ENCODE data around the gene PSMB9.
A peak's percentile ranks its signal among the peaks of the same experiment; 100 is the strongest.
"Not testable (repeated sequence)": the region's sequence is repeated elsewhere in the genome, so short reads cannot be mapped to it uniquely, and the experiment has no call there.

Gene PSMB9

DNA sequence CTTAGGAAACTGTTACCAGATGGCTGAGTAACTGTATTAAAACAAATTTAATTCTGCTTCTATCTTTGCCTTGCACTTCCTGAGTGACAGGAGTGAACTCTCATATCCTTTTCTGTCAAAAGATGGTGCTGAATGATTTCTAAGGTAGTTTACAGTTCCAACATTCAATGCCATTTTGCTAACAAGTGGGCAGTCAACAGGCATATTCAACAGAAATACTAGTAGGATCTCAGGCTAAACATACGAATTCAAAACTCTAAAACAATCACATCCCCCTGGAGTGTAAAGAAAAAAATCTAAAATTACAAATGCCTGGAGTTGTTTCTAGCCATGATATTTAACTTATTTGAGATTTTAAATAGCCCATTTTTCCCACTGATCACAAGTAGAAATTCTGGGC is 6.7 kb downstream of the PSMB9 start:
- DNase-seq (ENCODE audit: low read depth, low spot score): no peak

DNA sequence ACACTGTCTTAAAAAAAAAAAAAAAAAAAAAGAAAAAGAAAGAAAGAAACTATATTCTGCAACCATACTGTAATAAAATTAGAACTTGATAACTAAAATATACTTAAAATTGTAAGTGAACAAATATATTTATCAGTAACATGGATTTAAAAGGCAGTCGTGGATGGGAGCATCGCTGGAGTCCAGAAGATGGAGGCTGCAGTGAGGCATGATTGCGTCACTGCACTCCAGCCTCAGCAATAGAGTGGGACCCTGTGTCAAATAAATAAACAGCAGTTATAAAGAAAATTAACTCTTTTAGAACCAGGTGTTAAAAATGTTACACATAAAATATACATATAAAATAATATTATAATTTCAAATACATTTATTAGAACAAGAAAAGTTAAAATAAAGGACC is 8.7 kb downstream of the PSMB9 start:
- DNase-seq (ENCODE audit: low read depth, low spot score): no peak

- DNase-seq (ENCODE audit: low read depth, low spot score): no peak
Observed at GRCh38 chr6:32865724-32866443, 11.9 kb downstream of the PSMB9 start.

DNA sequence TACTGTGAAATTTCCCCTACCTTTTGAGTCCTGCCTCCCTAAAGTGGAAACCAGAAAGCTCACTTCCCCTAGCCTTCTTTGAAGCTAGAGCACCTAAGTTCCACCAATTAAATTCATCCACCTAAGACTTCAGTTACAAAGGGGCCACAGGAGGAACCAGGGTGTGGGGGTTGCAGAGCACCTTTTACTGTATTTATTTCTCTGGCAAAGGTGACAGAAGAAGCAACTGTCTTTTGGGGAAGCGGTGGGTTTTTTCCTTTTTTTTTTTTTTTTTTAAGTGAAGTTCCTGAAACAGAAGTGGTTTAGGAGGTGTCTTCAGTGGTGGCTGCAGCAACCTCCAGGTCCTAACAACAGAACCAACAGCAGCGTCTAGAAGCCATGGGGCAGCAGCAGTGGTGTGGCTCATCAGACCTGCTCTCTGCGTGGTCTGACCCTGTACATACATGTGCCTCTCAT is 13.1 kb downstream of the PSMB9 start:
- no peak for DNase-seq (ENCODE audit: low read depth, low spot score)

GRCh38 chr6:32867554-32868256 is 13.7 kb downstream of the PSMB9 start:
- no peak for DNase-seq (ENCODE audit: low read depth, low spot score)

GRCh38 chr6:32868257-32868788 is 14.3 kb downstream of the PSMB9 start:
- no peak for DNase-seq (ENCODE audit: low read depth, low spot score)

DNA sequence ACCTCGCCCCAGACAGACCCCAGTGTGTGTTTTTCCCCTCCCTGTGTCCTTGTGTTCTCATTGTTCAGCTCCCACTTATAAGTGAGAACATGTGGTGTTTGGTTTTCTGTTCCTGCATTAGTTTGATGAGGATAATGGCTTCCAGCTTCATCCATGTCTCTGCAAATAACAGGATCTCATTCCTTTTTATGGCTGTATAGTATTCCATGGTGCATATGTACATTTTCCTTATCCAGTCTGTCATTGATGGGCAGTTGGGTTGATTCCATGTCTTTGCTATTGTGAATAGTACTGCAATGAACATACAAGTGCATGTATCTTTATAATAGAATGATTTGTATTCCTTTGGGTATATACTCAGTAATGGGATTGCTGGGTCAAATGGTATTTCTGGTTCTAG is 20.0 kb downstream of the PSMB9 start:
- not testable (repeated sequence) for DNase-seq (ENCODE audit: low read depth, low spot score)

DNA sequence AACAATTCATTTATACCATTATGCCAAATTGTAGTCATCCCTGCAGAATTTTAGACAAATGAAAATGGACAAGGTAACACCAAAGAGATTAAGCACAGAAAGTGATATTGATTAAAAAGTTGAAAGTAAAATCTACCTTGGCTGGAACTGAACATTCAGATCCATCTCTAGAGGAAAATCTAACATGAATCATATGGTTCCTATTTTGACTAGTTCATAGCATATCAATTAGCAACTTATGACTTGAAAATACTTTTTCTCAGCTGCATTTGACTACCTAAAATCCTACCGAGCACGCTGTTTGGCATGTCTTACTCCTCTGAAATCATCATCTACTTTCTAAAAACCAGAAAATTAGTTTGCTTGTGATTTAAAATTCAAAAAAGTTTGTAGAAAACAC is 22.6 kb downstream of the PSMB9 start:
- no peak for DNase-seq (ENCODE audit: low read depth, low spot score)

GRCh38 chr6:32879691-32880090 is 25.7 kb downstream of the PSMB9 start:
- no peak for DNase-seq (ENCODE audit: low read depth, low spot score)

- DNase-seq (ENCODE audit: low read depth, low spot score): not testable (repeated sequence)
Observed at GRCh38 chr6:32880962-32881361, 27.0 kb downstream of the PSMB9 start.

DNA sequence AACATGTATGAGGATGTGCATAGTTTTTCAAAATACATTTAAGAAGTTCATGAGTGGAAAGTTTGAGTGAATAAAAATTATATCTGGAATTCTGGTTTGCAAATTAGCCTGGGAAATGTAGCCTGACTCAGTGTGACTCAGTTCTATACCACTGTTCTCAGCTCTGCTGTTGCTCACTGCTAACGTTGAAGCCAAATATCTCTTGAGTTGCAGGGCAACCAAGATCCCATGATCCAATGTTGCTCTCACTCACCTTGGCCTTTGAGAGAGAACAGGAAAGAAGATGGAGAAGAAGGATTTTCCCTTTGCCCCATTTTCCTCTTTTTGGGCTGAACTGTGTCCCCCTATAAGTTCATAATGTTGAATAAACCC is 28.9 kb downstream of the PSMB9 start:
- no peak for DNase-seq (ENCODE audit: low read depth, low spot score)

DNA sequence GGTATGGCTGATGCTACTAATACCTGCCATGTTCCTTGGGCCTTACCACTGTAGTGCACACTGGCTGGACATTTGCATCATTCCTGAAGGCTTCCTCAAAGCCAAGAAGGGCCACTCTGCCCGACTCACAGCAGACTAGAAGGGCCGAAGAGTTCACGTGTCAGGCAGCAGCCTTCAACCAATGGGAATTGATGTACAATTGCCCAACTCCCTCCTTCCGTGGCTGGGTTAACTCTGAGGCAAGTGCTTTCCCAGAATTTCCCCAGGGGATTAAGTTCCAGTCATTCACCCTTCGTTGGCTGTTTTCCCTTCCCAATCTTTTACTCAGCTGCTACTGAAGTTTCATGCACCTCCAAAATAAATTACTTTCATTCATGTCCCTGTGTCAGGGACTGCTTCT is 29.8 kb downstream of the PSMB9 start:
- no peak for DNase-seq (ENCODE audit: low read depth, low spot score)

- DNase-seq (ENCODE audit: low read depth, low spot score): peak; percentile 50
Observed at GRCh38 chr6:32885698-32886286, 31.8 kb downstream of the PSMB9 start.

DNA sequence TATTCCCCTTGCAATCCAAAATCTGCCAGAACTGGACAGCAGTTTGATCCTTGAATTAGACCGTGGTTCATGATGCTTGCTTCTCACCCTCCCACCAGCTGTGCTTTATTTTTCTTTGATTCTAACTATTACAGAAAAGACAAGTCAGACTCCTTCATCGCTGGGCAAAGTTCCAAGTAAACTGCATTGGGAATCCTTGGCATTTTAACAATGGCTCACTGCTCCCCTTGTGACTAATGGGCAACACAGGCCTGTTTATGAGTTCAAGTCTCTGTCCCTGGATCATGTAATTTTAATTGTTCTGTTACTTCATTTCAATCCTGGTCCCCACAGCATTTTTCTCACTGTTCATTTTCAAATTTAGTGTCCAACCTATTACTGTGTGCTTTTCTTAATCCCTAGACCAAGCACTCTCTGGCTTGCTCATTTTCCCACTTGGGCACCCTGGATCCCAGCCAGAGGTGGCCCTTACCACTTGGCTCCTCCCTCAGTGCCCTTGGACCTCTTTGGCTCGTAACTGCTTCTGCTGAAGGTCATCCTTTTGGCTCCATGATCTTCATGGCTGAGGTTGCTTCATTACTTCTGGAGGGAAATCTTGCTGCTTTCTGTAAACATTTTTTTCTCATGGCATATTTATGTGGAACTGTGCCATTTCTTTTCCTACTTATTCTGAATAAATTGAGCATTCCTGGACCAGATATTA is 32.8 kb downstream of the PSMB9 start:
- peak; percentile 73 for DNase-seq (ENCODE audit: low read depth, low spot score)

DNA sequence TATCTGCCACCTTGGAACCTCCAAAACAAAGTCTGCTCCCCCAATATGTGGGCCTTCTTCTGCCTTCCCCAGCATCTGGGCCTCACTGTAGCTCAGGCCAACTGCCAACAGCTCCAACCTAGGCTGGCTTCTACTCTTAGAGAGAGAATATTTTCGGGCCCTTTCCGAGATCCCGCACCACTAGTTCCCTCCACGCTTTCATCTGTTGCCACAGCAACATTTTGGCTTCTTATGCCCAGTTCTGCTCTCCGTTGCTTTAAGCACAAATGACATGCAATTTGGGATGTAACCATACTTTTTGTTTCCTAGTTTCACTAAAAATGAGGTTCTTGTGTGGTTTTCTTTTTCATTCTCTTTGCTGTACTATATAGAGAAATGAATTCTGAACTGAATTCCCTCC is 33.6 kb downstream of the PSMB9 start:
- DNase-seq (ENCODE audit: low read depth, low spot score): no peak

GRCh38 chr6:32888576-32888975 is 34.6 kb downstream of the PSMB9 start:
- DNase-seq (ENCODE audit: low read depth, low spot score): no peak

- no peak for DNase-seq (ENCODE audit: low read depth, low spot score)
Observed at GRCh38 chr6:32889533-32889932, 35.5 kb downstream of the PSMB9 start.

- DNase-seq (ENCODE audit: low read depth, low spot score): no peak
Observed at GRCh38 chr6:32890831-32891230, 36.8 kb downstream of the PSMB9 start.

DNA sequence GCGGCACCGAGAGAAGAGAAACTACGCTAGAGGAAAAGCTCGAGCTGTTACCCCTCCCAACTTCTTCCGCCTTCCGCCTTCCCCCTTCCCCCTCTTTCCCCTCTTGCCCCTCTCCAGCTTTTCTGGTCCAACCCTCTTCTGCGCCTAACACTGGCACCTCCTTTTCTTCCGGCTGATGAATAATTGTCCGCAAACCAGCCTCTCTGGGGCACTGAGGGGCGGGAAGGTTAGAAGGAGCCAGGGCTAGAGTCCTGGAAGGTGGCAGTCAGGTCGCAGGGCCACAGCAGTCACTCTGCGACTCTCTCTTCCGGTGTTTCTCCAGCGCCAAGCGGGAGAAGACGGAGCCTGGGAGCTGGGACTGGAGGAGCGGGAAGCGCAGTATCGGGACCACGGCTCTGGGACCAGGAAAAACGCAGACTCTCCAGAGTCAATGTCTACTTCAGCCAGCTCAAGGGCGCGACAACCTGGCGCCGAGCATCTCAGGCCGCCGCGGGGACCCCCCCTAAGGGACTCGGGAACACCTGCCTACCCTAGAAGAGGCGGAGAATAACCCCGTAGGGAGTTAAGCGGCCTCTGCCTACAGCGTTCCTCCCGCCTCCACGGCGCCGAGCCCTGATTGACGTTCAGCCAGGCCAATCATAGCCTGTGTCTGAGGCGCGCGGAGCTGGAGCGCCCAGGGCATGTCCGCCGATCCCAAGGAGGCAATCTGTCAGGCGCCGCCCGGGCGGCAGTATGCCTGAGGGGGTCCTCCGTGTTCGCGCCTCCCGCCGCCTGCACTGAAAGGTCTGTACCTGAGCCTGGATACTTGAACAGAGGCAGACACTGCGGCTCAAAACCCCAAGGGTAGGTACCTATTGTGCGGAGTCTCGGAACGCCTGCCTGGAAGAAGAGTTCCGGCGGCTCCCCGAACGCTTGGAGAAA is 40.4 kb downstream of the PSMB9 start:
- DNase-seq (ENCODE audit: low read depth, low spot score): peak; percentile 81

- DNase-seq (ENCODE audit: low read depth, low spot score): no peak
Observed at GRCh38 chr6:32895006-32895345, 41.0 kb downstream of the PSMB9 start.

DNA sequence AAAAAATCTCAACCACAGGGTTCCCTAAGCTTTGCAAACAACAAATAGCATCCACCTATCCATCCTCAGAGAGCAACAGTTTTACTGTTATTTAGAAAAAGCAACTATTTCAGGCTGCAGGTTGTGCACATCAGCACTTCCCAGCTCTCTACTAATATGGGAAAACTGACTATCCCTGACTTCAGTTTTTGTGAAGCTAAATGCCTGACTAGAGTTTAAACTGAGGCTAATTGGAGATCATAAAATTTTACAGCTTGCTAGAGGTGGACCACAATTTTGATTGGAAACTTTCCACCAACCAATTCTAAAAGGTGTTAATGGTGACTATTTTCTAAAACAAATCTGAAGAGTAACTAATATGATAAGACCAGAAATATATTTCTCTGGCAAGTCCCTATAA is 50.0 kb downstream of the PSMB9 start:
- no peak for DNase-seq (ENCODE audit: low read depth, low spot score)

All from smooth muscle cell of the brain vasculature (primary cell).